Activated naive CD8-positive, alpha-beta T cell treated with anti-CD3 and anti-CD28 coated beads, Interleukin-2, amount 50 U/mL, for 24 hours (primary cell): Measurements from ENCODE around the gene PITX2.

Experiments
- ATAC-seq: fragments of 150-1000 bp; cut with Tn5 transposase; one replicate; pipeline ENCODE4 v1.10.0; 2021
- DNase-seq: peaks from one replicate; pipeline ENCODE4 v3.0.0; 2021
- H3K27ac Mint-ChIP-seq: one replicate; pipeline ENCODE4 v1.8.0; 2021; ENCODE audit warnings: mild to moderate bottlenecking, mixed read lengths
- H3K27me3 Mint-ChIP-seq: one replicate; pipeline ENCODE4 v1.8.0; 2021; ENCODE audit warnings: mixed read lengths
- H3K36me3 Mint-ChIP-seq: one replicate; pipeline ENCODE4 v1.8.0; 2021; ENCODE audit warnings: low read depth, mixed read lengths
- H3K4me1 Mint-ChIP-seq: one replicate; pipeline ENCODE4 v1.8.0; 2021; ENCODE audit warnings: mixed read lengths
- H3K4me3 Mint-ChIP-seq: one replicate; pipeline ENCODE4 v1.8.0; 2021; ENCODE audit warnings: mild to moderate bottlenecking, moderate library complexity, mixed read lengths
- H3K9me3 Mint-ChIP-seq: one replicate; pipeline ENCODE4 v1.8.0; 2021; ENCODE audit warnings: mixed read lengths

The PITX2 gene

GRCh38 chr4:110621839-110622751 lies 782 bp downstream of the PITX2 start:
- peaks cover 7% of the 10 kb centered on the region for H3K36me3 Mint-ChIP-seq
- peaks cover 12% of the 10 kb centered on the region for H3K9me3 Mint-ChIP-seq
- peaks cover 29% of the 10 kb centered on the region for H3K4me1 Mint-ChIP-seq
- DNase-seq (no peak), ATAC-seq (no peak)
- peak overlapping the region; percentile 60 for H3K4me3 Mint-ChIP-seq
- no peak overlapping the region for H3K27ac Mint-ChIP-seq
- H3K27me3 Mint-ChIP-seq, result peaks cover 87% of the 10 kb centered on the region

DNA sequence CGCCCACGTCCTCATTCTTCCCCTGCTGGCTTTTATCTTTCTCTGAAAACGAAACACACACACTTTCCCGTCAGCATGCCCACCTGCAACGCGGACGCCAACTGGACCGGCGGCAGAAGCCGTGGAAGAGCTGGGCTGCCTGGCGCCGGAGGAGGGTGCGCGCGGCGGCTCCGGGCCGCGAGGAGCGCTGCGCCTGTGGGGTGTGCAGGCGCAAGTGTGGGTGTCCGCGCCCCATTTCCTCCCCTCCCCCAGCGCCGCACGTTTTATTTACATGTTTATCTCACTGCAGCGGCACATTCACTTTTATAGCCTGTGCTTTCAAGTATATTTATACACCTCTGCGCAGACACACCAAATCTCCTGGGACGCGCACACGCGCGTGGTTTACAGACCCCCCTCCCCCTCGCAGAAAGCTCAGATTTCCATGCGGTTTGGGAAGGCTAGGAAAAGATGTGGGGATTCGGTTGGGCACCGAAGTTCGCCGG lies 1.5 kb downstream of the PITX2 start:
- Mint-ChIP-seq H3K9me3 (peaks cover 12% of the 10 kb centered on the region), H3K4me1 (peaks cover 29% of the 10 kb centered on the region), H3K27ac (no peak overlapping the region), H3K4me3 (peak overlapping the region; percentile 36), H3K27me3 (peaks cover 87% of the 10 kb centered on the region), H3K36me3 (peaks cover 7% of the 10 kb centered on the region)
- DNase-seq (no peak), ATAC-seq (no peak)

DNA sequence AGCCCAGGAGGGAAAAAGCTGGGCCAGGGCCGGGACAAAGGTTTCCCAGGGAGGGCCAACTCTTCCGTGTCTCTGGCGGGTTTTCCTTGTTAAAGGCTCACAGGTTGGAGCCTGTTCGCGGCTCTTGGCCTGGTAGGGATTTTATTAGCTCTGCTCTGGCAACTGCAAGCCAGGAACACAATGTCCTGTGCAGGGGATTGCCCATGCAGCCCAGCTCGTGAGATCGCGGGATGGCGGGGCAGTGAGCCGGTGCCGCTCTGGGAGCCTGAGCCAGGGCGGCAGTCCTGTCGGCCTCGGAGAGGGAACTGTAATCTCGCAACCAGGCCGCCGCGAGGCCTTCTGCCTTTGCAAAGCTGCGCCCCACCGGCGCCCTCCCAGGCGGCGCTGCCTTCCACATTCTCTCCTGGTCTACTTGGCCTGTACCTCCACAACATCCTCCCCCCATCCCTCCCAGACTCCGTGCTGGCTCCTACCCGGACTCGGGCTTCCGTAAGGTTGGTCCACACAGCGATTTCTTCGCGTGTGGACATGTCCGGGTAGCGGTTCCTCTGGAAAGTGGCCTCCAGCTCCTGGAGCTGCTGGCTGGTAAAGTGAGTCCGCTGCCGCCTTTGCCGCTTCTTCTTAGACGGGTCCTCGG lies 2.1 kb downstream of the PITX2 start:
- H3K4me3 Mint-ChIP-seq, result peak overlapping the region; percentile 36
- DNase-seq (no peak), ATAC-seq (peak; percentile 30)
- peaks cover 87% of the 10 kb centered on the region for H3K27me3 Mint-ChIP-seq
- H3K27ac Mint-ChIP-seq, result no peak overlapping the region
- H3K4me1 Mint-ChIP-seq, result peaks cover 29% of the 10 kb centered on the region
- peaks cover 12% of the 10 kb centered on the region for H3K9me3 Mint-ChIP-seq
- H3K36me3 Mint-ChIP-seq, result peaks cover 7% of the 10 kb centered on the region

DNA sequence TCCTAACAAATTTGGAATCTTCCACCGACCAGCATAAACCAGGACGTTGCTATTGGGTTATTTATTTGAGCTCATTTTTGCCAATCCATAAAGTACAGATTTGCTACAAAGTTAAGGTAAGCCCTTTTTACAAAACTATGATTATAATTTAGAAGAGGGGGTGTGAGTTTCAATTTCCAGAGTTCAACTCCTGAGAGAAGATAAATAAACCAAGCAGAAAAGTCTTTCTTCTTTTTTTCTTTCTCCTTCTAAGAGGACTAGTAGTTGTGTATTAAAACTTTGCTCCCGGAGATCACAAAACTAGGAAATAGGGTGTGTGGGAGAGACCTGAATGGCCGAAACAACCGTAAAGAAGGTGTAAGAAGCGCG lies 2.6 kb downstream of the PITX2 start:
- Mint-ChIP-seq H3K4me3 (no peak overlapping the region), H3K36me3 (peaks cover 7% of the 10 kb centered on the region), H3K27ac (no peak overlapping the region), H3K9me3 (peaks cover 12% of the 10 kb centered on the region), H3K27me3 (peaks cover 87% of the 10 kb centered on the region), H3K4me1 (peaks cover 29% of the 10 kb centered on the region)
- DNase-seq (no peak), ATAC-seq (no peak)

DNA sequence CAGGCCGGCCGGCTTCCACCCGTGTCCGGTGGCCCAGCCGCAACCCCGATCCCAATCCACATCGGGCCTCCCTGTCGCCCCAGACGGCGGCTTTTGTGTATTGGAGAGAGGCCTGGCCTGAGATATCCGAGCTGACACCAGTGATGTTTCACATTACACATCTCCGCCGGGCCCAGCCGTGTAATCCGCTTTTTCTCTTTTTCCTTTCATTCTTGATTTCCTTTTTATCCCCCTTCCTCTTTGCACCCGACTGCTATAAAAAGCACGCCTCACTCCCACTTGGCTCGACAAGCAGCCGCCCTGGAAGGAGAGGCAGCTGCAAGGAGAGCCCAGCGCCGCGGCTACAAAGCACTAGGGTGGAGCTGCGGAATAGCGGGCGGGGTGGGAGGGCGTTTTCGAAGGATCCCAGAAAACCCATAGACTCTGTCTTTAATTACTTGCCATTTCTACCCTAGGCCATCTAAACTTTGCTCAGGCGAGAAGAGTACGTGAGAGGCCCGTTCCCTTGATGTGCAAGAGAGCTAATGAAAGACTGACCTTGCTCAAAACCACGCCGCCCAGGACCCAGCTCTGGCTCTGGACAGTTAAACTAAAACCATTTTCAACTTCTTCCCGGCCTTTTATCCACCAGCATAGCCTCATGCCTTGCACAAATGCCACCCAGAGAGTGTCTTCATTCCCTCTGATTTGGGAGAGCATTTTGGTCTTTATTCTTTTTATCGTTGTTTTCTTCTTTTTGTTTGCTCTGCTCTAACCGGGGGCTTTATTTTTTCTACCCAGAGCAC lies 3.2 kb downstream of the PITX2 start:
- Mint-ChIP-seq H3K9me3 (peaks cover 12% of the 10 kb centered on the region), H3K4me1 (peaks cover 29% of the 10 kb centered on the region), H3K4me3 (no peak overlapping the region), H3K36me3 (peaks cover 7% of the 10 kb centered on the region), H3K27ac (no peak overlapping the region), H3K27me3 (peaks cover 84% of the 10 kb centered on the region)
- no peak for ATAC-seq
- no peak for DNase-seq

DNA sequence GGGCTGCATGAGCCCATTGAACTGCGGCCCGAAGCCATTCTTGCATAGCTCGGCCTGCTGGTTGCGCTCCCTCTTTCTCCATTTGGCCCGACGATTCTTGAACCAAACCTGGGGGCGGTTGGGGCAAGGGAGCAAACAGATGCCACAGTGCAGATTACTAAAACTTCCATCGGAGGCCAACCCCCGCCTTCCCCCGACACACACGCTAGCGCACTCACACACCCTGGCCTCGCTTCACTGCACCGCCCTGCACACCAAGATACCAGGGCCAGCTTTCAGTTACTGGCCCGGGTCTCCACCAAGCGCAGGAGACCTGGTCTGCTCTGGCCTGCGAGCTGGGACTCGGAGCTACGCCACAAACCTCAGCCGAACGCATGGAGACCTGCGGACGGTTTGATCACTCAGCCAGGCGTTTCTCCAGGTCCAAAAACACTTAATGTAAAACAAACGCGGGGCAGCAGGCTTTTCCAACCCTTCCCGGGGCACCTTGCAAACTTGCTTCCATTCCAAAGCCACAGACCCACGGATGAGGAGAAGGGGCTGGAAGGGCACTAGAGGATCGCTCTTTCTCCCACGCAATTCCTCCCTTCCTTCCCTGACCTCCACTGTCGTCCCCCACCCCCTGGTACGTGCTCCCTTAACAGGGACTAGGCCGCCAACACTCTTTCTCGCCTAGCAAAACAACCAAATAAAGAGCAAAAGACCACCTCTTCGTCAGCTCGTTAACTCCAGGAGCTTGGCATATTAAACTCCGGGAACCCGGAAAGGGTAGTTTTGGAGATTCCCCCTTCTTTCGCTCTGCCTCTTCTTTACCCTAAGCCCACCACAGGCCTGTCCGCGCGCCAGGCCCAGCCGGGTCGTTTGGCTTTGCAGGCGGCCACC lies 4.1 kb downstream of the PITX2 start:
- no peak for DNase-seq
- Mint-ChIP-seq H3K4me3 (no peak overlapping the region), H3K27me3 (peaks cover 84% of the 10 kb centered on the region), H3K4me1 (peaks cover 29% of the 10 kb centered on the region), H3K9me3 (peaks cover 12% of the 10 kb centered on the region), H3K27ac (no peak overlapping the region), H3K36me3 (peaks cover 7% of the 10 kb centered on the region)
- ATAC-seq, result no peak

- H3K27ac Mint-ChIP-seq, result no peak overlapping the region
- H3K4me3 Mint-ChIP-seq, result no peak overlapping the region
- H3K4me1 Mint-ChIP-seq, result peaks cover 24% of the 10 kb centered on the region
- peaks cover 3% of the 10 kb centered on the region for H3K36me3 Mint-ChIP-seq
- peaks cover 84% of the 10 kb centered on the region for H3K27me3 Mint-ChIP-seq
- ATAC-seq (no peak), DNase-seq (no peak)
- H3K9me3 Mint-ChIP-seq, result peaks cover 5% of the 10 kb centered on the region
Measured at GRCh38 chr4:110617646-110618580, 5.0 kb downstream of the PITX2 start.

GRCh38 chr4:110617075-110617640 lies 5.7 kb downstream of the PITX2 start:
- H3K4me3 Mint-ChIP-seq, result no peak overlapping the region
- ATAC-seq, result no peak
- DNase-seq, result no peak
- peaks cover 23% of the 10 kb centered on the region for H3K4me1 Mint-ChIP-seq
- peaks cover 3% of the 10 kb centered on the region for H3K36me3 Mint-ChIP-seq
- no peak overlapping the region for H3K27ac Mint-ChIP-seq
- H3K9me3 Mint-ChIP-seq, result peaks cover 5% of the 10 kb centered on the region
- peaks cover 89% of the 10 kb centered on the region for H3K27me3 Mint-ChIP-seq

- peaks cover 18% of the 10 kb centered on the region for H3K4me1 Mint-ChIP-seq
- peaks cover 5% of the 10 kb centered on the region for H3K9me3 Mint-ChIP-seq
- peaks cover 3% of the 10 kb centered on the region for H3K36me3 Mint-ChIP-seq
- H3K27ac Mint-ChIP-seq, result no peak overlapping the region
- no peak overlapping the region for H3K4me3 Mint-ChIP-seq
- no peak for ATAC-seq
- peaks cover 87% of the 10 kb centered on the region for H3K27me3 Mint-ChIP-seq
- no peak for DNase-seq
Measured at GRCh38 chr4:110616238-110617074, 6.4 kb downstream of the PITX2 start.

DNA sequence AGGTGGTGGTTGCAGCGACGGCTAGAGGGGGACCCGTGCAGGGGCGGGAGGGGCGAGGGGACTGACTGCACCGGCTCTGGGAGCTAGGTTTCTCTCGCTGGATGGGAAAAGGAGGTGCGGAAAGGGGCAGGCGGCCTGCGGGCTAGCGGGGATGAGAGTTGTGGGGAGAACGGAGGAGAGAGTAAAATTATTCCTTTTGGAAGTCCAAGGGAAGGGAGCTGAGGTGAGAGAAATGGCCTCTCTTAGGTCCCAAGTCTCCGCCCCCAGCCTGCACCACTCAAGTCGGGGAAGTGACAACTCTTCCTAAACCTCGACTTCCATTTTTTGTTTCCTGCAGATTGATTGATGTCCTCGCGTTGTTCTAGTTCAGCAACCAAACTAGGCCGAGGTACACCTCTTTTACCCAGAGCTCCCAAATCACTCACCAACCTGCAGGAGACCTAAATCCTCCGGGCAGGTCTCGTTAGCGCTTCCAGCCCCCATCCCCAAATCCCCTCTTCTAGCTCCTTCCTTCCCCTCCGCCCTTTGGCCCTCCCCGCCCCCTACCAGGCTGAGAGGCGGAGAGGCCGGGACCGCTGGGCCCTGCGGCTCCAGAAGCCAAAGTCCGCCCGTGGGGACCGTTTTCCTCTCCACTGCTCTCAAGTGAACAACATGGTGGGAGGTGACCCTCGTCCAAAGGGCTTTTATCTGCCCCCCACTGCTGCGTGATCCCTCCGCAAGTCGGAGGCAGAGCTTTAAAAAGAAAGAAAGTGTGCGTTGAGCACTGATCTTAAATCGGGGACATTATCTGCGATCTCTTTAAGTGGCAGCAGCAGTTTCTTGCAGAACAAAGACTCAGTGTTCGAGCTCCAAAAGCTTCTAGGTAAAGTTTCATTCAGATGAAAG lies 7.3 kb downstream of the PITX2 start:
- H3K4me3 Mint-ChIP-seq, result no peak overlapping the region
- H3K27me3 Mint-ChIP-seq, result peaks cover 86% of the 10 kb centered on the region
- DNase-seq, result no peak
- no peak for ATAC-seq
- H3K4me1 Mint-ChIP-seq, result peaks cover 18% of the 10 kb centered on the region
- H3K9me3 Mint-ChIP-seq, result peaks cover 5% of the 10 kb centered on the region
- no peak overlapping the region for H3K27ac Mint-ChIP-seq
- peaks cover 3% of the 10 kb centered on the region for H3K36me3 Mint-ChIP-seq

DNA sequence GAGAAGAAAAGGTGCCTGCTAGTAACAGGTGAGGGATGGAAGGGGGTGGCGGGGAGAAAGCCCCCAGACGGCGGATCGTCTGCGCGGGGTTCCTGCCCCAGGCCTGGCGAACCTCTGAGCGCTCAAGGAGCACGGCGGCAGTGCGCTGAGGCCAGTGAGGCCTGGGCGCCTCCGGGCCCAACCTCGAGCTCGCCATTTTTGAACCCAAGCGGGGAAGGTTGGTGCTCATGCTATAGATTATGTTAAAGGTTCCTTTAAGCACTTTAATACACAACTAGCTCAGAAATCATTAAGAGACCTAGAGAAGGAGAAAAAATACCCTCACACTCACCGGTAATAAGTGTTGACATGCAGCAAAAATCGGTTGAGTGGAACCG lies 7.9 kb downstream of the PITX2 start:
- Mint-ChIP-seq H3K27ac (no peak overlapping the region), H3K27me3 (peaks cover 84% of the 10 kb centered on the region), H3K36me3 (peaks cover 3% of the 10 kb centered on the region), H3K4me1 (peaks cover 16% of the 10 kb centered on the region), H3K9me3 (peaks cover 5% of the 10 kb centered on the region), H3K4me3 (no peak overlapping the region)
- no peak for ATAC-seq
- DNase-seq, result no peak
